ACC112 (cell line): ENCODE data around the gene ADM.
A peak's percentile ranks its signal among the peaks of the same experiment; 100 is the strongest.

Experiments
- H2AFZ ChIP-seq: fragments of 200-600 bp; sonication (generic); one replicate; pipeline ENCODE4 v1.6.0; 2017; ENCODE audit warnings: antibody characterized with exemption, low read length; ENCODE audit not compliant: unreplicated experiment
- H3K27ac ChIP-seq: fragments of 200-600 bp; sonication (generic); 2 replicates; pipeline ENCODE4 v1.5.1; 2014; ENCODE audit warnings: low read depth, mild to moderate bottlenecking, antibody characterized with exemption, low read length, moderate library complexity
- H3K27me3 ChIP-seq: fragments of 200-600 bp; sonication (generic); 2 replicates; pipeline ENCODE4 v1.6.1; 2014; ENCODE audit warnings: mild to moderate bottlenecking, antibody characterized with exemption, low read length, moderate library complexity, mixed read lengths; ENCODE audit not compliant: insufficient read depth
- H3K36me3 ChIP-seq: fragments of 200-600 bp; sonication (generic); 2 replicates; pipeline ENCODE4 v1.6.1; 2016; ENCODE audit warnings: mild to moderate bottlenecking, antibody characterized with exemption, low read length, moderate library complexity, mixed read lengths; ENCODE audit not compliant: insufficient read depth
- H3K4me1 ChIP-seq: fragments of 200-600 bp; sonication (generic); one replicate; pipeline ENCODE4 v1.6.1; 2016; ENCODE audit warnings: low read length, mixed read lengths; ENCODE audit not compliant: insufficient read depth, unreplicated experiment, control insufficient read depth
- H3K4me3 ChIP-seq: fragments of 200-600 bp; sonication (generic); 2 replicates; pipeline ENCODE4 v1.5.1; 2014; ENCODE audit warnings: mild to moderate bottlenecking, low read depth, low read length
- H3K79me2 ChIP-seq: fragments of 200-600 bp; sonication (generic); one replicate; pipeline ENCODE4 v1.6.0; 2016; ENCODE audit warnings: low read length; ENCODE audit not compliant: control insufficient read depth, unreplicated experiment, insufficient read depth

Gene ADM

DNA sequence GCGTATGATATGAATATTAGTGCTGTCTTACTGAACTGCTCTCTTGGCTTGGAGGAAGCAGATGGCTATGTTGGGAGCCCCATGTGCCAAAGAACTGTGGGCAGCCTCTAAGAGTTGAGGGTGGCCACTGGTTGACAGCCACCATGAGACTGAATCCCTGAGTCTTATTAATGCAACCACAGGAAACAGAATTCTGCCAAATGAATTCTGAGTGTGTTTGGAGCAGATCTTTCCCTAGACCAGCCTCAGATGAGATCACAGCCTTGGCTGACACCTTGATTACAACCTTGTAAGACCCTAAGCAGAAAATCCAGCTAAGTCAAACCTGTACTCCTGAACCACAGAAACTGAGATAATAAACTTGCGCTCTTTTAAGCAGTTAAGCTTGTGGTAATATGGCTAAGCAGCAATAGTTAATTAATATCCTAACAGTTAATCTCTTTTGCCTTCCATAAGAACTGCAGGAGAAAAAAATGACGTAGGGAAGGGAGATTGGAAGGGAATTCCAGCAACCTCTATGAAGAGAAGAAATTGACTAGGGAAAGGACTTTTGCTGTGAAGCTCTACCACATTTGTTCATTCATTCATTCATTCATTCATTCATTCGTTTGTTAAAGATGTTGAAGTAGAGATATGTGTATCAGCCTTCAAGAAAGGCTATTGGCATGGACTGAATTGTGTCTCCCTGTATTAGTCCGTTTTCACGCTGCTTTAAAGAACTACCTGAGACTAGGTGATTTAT, 26.8 kb downstream of the ADM start:
- Histone ChIP-seq H2AFZ (no peak overlapping the region), H3K4me3 (no peak overlapping the region), H3K4me1 (peaks cover 47% of the 10 kb centered on the region), H3K79me2 (no peaks in the 10 kb centered on the region), H3K27ac (no peak overlapping the region), H3K27me3 (no peaks in the 10 kb centered on the region), H3K36me3 (no peaks in the 10 kb centered on the region)

DNA sequence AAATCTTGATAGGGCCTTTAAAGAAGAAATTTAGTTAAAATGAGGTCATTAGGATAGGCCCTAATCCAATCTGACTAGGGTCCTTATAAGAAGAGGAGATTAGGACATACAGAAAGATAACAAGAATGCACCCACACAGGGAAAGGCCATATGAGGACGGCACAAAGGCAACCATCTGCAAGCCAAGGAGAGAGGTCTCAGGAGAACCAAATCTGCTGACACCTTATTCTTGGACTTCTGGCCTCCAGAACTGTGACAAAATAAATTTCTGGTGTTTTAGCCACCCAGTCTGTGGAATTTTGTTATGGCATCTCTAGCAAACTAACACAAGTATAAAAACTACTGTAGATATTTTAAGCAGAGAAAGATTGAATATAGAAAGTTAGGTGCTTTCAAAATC, 28.6 kb downstream of the ADM start:
- Histone ChIP-seq H3K79me2 (no peaks in the 10 kb centered on the region), H3K36me3 (no peaks in the 10 kb centered on the region), H3K4me1 (peaks cover 29% of the 10 kb centered on the region), H3K27ac (no peak overlapping the region), H3K4me3 (no peak overlapping the region), H3K27me3 (no peaks in the 10 kb centered on the region), H2AFZ (no peak overlapping the region)

DNA sequence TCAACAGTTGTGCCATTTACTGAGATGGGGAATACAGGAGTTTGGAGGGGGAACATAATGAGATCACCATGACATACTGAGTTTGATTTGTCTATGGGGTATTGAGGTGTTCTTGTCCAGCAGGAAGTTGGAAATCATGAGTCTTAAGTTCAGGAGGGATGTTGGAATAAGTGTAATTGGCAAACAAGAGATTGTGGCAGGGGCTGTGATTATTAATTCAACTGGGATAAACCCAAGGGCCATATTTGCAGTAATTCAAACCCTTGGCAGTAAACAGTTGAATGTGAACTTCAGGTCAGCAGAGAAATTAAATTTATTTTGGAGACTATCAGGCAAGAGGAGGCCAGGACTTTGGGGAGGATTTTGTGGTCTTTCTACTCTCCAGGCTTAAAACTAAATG, 33.4 kb downstream of the ADM start:
- no peaks in the 10 kb centered on the region for H3K79me2 ChIP-seq
- H2AFZ ChIP-seq = no peak overlapping the region
- no peaks in the 10 kb centered on the region for H3K4me1 ChIP-seq
- H3K27ac ChIP-seq = no peak overlapping the region
- no peaks in the 10 kb centered on the region for H3K36me3 ChIP-seq
- no peak overlapping the region for H3K4me3 ChIP-seq
- H3K27me3 ChIP-seq = no peaks in the 10 kb centered on the region

DNA sequence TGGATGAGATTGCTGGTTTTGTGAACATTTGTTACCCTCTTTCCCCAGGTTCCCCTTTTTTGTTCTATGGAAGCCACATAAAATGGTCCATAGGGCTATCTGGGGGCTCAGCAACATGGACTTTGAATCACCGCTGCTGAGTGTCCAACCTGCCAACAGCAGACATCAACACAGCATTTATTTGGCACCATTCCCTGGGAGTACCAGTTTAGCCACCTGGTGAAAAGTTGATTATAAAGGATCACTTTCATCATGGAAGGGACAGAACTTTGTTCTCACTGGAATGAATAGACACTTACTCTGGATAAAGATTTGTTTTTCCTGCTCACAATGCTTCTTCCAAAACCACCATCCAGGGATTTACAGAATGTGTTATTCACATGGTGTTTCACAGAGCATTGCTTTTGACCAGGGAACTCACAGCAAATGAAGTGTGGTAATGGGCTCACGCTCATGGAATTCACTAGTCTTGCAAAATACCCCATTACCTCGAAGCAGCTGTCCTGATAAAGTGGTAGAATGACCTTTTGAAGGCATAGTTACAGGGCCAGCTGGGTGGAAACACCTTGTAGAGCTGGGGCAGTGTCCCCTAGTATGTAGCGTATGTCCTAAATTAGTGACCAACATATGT, 43.9 kb downstream of the ADM start:
- Histone ChIP-seq H3K4me1 (peaks cover 38% of the 10 kb centered on the region), H3K79me2 (no peaks in the 10 kb centered on the region), H2AFZ (no peak overlapping the region), H3K27me3 (no peaks in the 10 kb centered on the region), H3K36me3 (no peaks in the 10 kb centered on the region), H3K4me3 (no peak overlapping the region), H3K27ac (peak overlapping the region; percentile 33; the same call in 1 of the 2 replicates)

DNA sequence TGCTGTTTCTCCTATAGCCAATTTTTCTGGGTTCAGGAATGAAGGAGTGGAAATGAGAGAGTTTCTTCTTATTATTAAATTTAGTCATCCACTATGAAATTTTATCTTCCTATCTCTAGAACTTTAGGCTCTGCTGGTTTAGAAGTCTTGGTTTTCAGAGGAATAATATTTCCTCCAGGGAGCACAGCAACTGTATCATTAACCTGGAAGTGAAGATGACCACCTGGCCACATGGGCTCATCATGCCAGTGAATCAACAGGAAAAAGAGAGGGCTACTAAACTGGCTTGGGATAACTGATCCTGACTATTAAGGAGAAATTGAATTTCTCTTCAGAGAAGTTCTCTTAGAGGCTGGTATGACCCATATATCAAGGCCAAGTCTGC, 44.4 kb downstream of the ADM start:
- Histone ChIP-seq H3K27ac (peak overlapping the region; percentile 33; the same call in 1 of the 2 replicates), H3K79me2 (no peaks in the 10 kb centered on the region), H3K4me3 (no peak overlapping the region), H3K4me1 (peaks cover 41% of the 10 kb centered on the region), H3K27me3 (no peaks in the 10 kb centered on the region), H3K36me3 (no peaks in the 10 kb centered on the region), H2AFZ (no peak overlapping the region)

DNA sequence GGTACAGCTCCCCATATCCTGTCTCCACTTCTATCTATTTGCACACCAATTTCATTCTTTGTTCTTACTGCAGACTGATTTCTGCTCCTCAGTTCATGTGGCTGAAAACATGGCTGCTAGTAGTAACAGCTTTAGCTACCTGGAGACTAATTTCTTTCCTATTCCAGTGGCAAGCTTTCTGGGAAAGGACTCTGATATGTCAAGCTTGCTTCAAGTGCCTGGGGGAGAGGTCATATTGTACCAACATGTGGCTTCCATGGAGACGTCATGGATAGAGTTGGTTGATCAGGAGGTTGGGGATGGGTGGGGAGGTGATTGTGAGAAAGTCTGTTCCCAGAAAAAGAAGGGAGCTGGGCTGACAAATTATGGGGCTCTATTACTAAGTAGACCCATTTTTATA, 44.9 kb downstream of the ADM start:
- Histone ChIP-seq H3K4me1 (peaks cover 46% of the 10 kb centered on the region), H3K27me3 (no peaks in the 10 kb centered on the region), H3K4me3 (no peak overlapping the region), H2AFZ (peak overlapping the region; percentile 59), H3K36me3 (no peaks in the 10 kb centered on the region), H3K79me2 (no peaks in the 10 kb centered on the region), H3K27ac (peak overlapping the region; percentile 33; the same call in 1 of the 2 replicates)

DNA sequence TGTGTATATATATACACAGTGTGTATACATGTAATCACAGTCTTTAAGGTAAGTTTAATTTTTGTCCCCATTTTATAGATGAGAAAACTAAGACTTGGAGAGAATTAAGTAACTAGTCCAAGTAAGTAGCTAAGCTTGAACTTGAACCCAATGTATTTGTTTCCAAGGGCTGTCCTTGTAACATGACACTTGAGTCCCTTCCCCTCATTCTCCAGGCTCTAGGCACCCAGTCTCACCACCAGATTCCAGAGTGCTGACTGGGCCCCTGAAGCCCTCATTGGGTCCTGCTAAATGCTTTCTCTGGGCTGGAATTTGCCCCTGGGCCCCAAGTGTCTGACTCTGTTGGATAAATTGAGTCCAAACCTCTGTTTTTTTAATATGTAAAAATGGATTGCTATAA, 45.5 kb downstream of the ADM start:
- H2AFZ ChIP-seq = no peak overlapping the region

DNA sequence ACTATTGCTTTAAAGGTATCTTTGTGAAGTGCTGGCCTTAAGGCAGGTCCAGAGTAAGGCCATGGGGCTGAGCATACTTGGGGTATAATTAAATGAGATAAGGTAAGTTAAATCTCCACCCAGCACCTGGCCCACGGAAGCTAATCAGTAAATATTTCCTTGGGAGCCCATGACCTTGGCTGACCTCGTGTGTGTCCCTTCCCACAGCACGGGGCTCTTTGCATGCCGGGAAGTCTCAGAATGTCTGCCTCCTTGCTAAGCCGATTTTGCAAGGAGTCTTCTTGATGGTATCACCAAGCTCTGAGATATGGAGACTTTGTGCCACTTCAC, 46.5 kb downstream of the ADM start:
- no peaks in the 10 kb centered on the region for H3K79me2 ChIP-seq
- H3K4me1 ChIP-seq = peaks cover 60% of the 10 kb centered on the region
- H3K27ac ChIP-seq = peak overlapping the region; percentile 66
- peak overlapping the region; percentile 43 for H2AFZ ChIP-seq
- H3K36me3 ChIP-seq = no peaks in the 10 kb centered on the region
- no peaks in the 10 kb centered on the region for H3K27me3 ChIP-seq
- no peak overlapping the region; the same call in 1 of the 2 replicates for H3K4me3 ChIP-seq

More for the DNA sequence above, 45.5 kb downstream of the ADM start:
- Histone ChIP-seq H3K36me3 (no peaks in the 10 kb centered on the region), H3K79me2 (no peaks in the 10 kb centered on the region), H3K27me3 (no peaks in the 10 kb centered on the region), H3K27ac (peak overlapping the region; percentile 66), H3K4me1 (peaks cover 51% of the 10 kb centered on the region), H3K4me3 (no peak overlapping the region)

DNA sequence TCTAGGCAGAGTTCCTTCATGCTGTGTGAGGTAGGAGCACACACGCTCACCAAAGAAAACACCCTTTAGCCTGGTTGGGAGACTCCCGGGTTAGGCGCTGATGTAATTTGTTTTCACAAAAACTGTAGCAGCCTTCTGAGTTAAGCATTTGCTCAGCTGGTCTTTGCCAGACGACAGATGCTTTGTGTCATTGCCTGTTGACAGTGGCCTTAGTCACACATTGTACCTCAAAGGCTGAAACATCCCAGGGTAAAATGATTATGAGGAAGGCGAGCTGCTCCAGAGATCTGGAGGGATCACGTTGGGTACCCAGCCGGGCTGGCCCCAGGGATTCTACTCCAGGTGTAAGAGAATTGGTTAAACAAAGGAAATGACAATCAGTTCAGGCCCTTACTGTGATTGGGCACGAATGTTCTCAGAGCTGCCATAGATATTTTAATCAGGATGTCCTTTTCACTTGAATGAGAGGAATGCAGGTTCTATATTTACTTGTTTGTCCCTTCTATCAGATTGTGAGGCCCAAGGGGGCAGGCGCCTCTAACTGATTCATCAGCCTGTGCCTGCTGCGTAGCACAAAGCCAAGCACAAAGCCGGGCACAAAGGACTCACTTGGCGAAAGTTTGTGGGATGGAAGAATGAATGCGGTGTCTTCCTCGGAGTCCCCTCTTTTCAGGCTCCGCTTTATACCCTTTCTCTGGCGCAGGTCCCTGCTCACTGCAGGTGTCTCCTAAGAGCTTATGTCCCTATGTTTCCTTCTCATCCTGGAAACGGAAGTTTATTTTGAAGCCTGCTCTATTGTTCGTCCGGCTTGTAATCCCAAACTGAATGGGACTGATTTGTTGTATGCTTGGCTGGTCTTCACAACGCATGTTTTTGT, 47.1 kb downstream of the ADM start:
- Histone ChIP-seq H3K79me2 (no peaks in the 10 kb centered on the region), H2AFZ (peak overlapping the region; percentile 43), H3K4me1 (peaks cover 60% of the 10 kb centered on the region), H3K4me3 (no peak overlapping the region; the same call in 1 of the 2 replicates), H3K27ac (peak overlapping the region; percentile 66), H3K27me3 (no peaks in the 10 kb centered on the region), H3K36me3 (no peaks in the 10 kb centered on the region)

DNA sequence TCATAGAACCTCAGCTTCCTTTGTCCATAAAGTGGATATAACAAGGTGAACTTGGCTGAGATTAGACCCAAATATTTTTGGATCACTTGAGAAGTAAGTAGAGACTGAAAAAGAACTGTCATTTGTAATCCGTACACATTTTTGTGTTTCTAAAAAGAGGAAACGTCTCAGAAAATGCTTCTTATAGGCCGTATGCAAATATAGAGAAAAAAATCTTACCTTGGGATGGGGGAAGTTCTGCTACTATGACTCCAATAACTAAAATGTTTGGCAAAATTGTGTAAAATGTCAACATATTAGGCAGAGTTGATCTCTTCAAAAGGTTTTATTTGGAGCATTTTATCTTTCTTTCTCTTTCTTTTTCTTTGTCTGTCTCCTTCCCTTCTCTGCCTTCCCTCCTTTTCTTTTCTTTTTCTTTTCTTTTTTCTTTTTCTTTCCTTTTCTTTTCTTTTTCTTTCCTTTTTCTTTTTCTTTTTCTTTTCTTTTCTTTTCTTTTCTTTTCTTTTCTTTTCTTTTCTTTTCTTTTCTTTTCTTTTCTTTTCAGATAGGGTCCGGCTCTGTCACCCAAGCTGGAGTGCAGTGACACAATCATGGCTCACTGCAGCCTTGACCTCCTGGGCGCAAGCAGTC, 48.2 kb downstream of the ADM start:
- Histone ChIP-seq H3K4me1 (peaks cover 60% of the 10 kb centered on the region), H3K36me3 (no peaks in the 10 kb centered on the region), H2AFZ (no peak overlapping the region), H3K79me2 (no peaks in the 10 kb centered on the region), H3K4me3 (no peak overlapping the region), H3K27ac (no peak overlapping the region), H3K27me3 (no peaks in the 10 kb centered on the region)
